ENCODE results near the gene CAMK1D.

Gene CAMK1D

DNA sequence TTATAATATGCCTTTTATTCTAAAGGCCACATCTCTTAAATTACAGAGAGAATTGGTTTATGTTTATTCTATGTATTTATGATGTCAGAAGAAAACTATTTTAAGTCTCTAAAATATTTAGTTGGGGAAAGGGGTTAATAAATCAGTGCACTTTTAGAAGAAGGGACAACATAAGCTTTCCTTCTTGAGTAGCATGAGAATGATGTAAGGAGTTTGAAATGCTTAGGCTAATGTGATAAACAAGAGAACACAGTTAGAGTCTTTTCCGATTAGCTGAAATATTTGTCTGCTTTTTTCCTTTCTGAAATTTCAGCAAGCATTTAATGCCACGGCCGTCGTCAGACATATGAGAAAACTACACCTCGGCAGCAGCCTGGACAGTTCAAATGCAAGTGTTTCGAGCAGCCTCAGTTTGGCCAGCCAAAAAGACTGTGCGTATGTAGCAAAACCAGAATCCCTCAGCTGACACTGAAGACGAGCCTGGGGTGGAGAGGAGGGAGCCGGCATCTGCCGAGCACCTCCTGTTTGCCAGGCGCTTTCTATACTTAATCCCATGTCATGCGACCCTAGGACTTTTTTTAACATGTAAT, 476.0 kb downstream of the CAMK1D start:
- no peaks in the 10 kb centered on the region for H3K4me1 ChIP-seq (ENCODE audit: control insufficient read depth, insufficient read depth, low read length, poor library complexity, severe bottlenecking)
- H3K36me3 ChIP-seq (ENCODE audit: control insufficient read depth, insufficient read depth, low read length): peaks cover 16% of the 10 kb centered on the region
- H3K9me3 ChIP-seq (ENCODE audit: control insufficient read depth, low read length): no peaks in the 10 kb centered on the region
- H3K27me3 ChIP-seq (replicated peaks; ENCODE audit: control insufficient read depth, insufficient read depth, low read length, poor library complexity, severe bottlenecking): no peaks in the 10 kb centered on the region
- H3K27ac ChIP-seq (ENCODE audit: insufficient read depth, low read length, poor library complexity, severe bottlenecking): no peak overlapping the region
- H3K4me3 ChIP-seq (ENCODE audit: insufficient read depth, low read depth, low read length, poor library complexity, severe bottlenecking): no peak overlapping the region
- no peak for DNase-seq

DNA sequence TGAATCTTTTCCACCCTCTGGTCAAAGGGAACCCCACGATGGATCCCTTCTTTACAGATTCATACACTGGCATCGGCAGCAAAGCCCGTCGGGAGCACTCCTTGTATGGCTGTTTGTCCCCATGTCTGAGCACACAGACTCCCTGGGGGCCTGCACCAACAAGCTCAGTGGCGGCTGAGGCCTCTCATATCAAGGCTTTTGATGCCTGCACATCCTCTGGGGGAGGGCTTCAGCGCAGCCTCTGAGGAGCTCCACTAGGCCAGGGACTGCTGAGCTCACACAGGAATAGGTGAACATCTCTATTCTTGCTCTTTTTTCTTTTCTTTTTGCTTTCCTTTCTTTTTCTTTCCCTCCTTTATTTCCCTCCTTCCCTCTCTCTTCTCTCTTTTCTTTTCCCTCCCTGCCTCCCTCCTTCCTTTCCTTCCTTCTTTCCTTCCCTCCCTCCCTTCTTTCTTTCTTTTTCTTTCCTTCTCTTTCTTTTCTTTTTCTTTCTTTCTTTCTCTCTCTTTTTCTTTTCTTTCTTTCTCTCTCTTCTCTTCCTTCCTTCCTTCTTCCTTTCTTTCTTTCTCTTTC, 477.5 kb downstream of the CAMK1D start:
- Histone ChIP-seq H3K4me1 (ENCODE audit: control insufficient read depth, insufficient read depth, low read length, poor library complexity, severe bottlenecking) (no peaks in the 10 kb centered on the region), H3K36me3 (ENCODE audit: control insufficient read depth, insufficient read depth, low read length) (peaks cover 16% of the 10 kb centered on the region)
- DNase-seq: no peak

DNA sequence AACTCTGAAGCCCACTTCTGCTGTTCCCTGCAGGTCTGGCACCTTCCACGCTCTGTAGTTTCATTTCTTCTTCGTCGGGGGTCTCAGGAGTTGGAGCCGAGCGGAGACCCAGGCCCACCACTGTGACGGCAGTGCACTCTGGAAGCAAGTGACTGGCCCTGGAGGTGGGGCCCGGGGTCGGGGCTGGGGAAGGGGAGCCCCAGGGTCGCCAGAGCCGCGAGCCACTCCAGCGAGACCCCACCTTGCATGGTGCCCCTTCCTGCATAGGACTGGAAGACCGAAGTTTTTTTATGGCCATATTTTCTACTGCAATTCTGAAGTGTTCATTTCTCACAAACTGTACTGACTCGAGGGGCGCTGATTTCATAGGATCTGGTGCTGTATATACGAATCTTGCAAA, 479.4 kb downstream of the CAMK1D start:
- H3K27ac ChIP-seq (ENCODE audit: insufficient read depth, low read length, poor library complexity, severe bottlenecking): no peak overlapping the region
- no peak for DNase-seq

More for the DNA sequence above, 477.5 kb downstream of the CAMK1D start:
- Histone ChIP-seq H3K27me3 (replicated peaks; ENCODE audit: control insufficient read depth, insufficient read depth, low read length, poor library complexity, severe bottlenecking) (no peaks in the 10 kb centered on the region), H3K4me3 (ENCODE audit: insufficient read depth, low read depth, low read length, poor library complexity, severe bottlenecking) (no peak overlapping the region), H3K27ac (ENCODE audit: insufficient read depth, low read length, poor library complexity, severe bottlenecking) (no peak overlapping the region), H3K9me3 (ENCODE audit: control insufficient read depth, low read length) (no peaks in the 10 kb centered on the region)

DNA sequence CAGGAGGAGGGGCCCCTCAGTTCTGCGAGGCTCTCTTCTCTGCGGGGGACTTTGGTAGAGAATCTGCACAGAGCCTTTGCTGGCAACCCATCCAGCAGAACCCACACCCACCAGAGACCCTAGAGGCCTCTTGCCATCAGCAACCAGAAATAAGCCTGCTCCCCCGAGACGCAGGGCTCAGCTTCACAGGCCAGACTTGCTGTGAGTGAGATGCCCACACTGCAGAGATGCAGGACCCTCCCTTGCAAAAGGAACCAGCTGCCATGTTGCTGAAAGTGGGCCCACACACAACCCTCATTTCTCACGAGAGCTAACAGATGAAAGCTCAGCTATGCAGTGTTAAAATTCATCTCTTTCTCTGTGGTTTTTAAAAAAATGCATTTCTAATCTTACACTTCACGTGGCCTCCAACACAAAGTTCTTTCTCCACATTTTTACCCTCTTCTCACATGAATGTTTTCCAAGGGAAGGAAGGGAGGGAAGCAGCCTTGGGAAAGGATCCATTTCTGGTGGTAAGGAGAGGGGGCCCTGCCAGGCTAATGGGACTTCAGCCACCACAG, 480.6 kb downstream of the CAMK1D start:
- Histone ChIP-seq H3K27ac (ENCODE audit: insufficient read depth, low read length, poor library complexity, severe bottlenecking) (no peak overlapping the region), H3K4me3 (ENCODE audit: insufficient read depth, low read depth, low read length, poor library complexity, severe bottlenecking) (no peak overlapping the region), H3K27me3 (replicated peaks; ENCODE audit: control insufficient read depth, insufficient read depth, low read length, poor library complexity, severe bottlenecking) (no peaks in the 10 kb centered on the region), H3K4me1 (ENCODE audit: control insufficient read depth, insufficient read depth, low read length, poor library complexity, severe bottlenecking) (no peaks in the 10 kb centered on the region), H3K9me3 (ENCODE audit: control insufficient read depth, low read length) (no peaks in the 10 kb centered on the region), H3K36me3 (ENCODE audit: control insufficient read depth, insufficient read depth, low read length) (peaks cover 16% of the 10 kb centered on the region)
- DNase-seq: no peak

More for the DNA sequence above, 479.4 kb downstream of the CAMK1D start:
- no peaks in the 10 kb centered on the region for H3K9me3 ChIP-seq (ENCODE audit: control insufficient read depth, low read length)
- H3K4me1 ChIP-seq (ENCODE audit: control insufficient read depth, insufficient read depth, low read length, poor library complexity, severe bottlenecking): no peaks in the 10 kb centered on the region
- H3K36me3 ChIP-seq (ENCODE audit: control insufficient read depth, insufficient read depth, low read length): peaks cover 16% of the 10 kb centered on the region
- H3K4me3 ChIP-seq (ENCODE audit: insufficient read depth, low read depth, low read length, poor library complexity, severe bottlenecking): no peak overlapping the region
- no peaks in the 10 kb centered on the region for H3K27me3 ChIP-seq (replicated peaks; ENCODE audit: control insufficient read depth, insufficient read depth, low read length, poor library complexity, severe bottlenecking)

DNA sequence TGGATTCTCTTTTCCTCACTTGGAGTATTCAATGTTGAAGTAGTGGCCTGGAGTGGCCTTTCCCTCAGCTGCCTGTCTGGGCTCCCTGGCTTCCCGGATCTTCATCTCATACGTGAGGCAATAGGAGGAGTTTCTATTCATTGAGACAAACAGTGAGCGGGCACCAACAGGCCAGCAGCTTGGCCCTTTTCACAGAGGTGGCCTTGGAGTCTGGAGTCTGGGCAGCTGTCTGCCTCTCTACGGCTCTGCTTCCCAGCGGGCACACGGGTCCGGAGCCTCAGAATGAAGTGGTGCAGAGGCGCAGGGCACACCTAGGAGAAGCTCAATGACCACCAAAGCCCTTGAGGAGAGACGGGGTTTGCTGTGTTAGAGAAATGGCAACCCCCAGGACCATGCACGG, 482.7 kb downstream of the CAMK1D start:
- Histone ChIP-seq H3K4me1 (ENCODE audit: control insufficient read depth, insufficient read depth, low read length, poor library complexity, severe bottlenecking) (no peaks in the 10 kb centered on the region), H3K27me3 (replicated peaks; ENCODE audit: control insufficient read depth, insufficient read depth, low read length, poor library complexity, severe bottlenecking) (no peaks in the 10 kb centered on the region)
- DNase-seq: no peak

DNA sequence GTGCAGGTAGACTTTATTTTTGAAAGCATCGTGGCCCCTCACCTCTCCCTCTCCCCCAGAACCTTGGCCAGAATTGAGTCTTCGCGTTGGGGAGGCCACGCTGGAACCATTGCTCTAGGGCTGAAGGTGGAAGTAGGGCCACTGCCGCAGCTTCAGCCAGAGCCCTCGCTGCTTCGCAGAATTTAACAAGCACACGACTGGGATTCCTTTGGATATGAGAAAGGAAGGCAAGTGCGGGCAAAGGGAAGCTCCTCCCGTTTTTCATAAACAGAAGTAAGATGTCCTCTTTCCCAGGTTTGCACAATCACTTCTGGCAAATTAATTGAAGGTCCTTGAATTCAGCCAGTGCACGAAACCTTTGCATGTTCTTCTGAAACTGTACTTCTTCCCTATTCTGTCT, 484.1 kb downstream of the CAMK1D start:
- Histone ChIP-seq H3K27me3 (replicated peaks; ENCODE audit: control insufficient read depth, insufficient read depth, low read length, poor library complexity, severe bottlenecking) (no peaks in the 10 kb centered on the region), H3K27ac (ENCODE audit: insufficient read depth, low read length, poor library complexity, severe bottlenecking) (no peak overlapping the region), H3K9me3 (ENCODE audit: control insufficient read depth, low read length) (no peaks in the 10 kb centered on the region), H3K36me3 (ENCODE audit: control insufficient read depth, insufficient read depth, low read length) (peaks cover 8% of the 10 kb centered on the region), H3K4me3 (ENCODE audit: insufficient read depth, low read depth, low read length, poor library complexity, severe bottlenecking) (no peak overlapping the region), H3K4me1 (ENCODE audit: control insufficient read depth, insufficient read depth, low read length, poor library complexity, severe bottlenecking) (no peaks in the 10 kb centered on the region)
- DNase-seq: no peak

More for the DNA sequence above, 482.7 kb downstream of the CAMK1D start:
- no peak overlapping the region for H3K4me3 ChIP-seq (ENCODE audit: insufficient read depth, low read depth, low read length, poor library complexity, severe bottlenecking)
- no peaks in the 10 kb centered on the region for H3K9me3 ChIP-seq (ENCODE audit: control insufficient read depth, low read length)
- peaks cover 8% of the 10 kb centered on the region for H3K36me3 ChIP-seq (ENCODE audit: control insufficient read depth, insufficient read depth, low read length)
- no peak overlapping the region for H3K27ac ChIP-seq (ENCODE audit: insufficient read depth, low read length, poor library complexity, severe bottlenecking)

DNA sequence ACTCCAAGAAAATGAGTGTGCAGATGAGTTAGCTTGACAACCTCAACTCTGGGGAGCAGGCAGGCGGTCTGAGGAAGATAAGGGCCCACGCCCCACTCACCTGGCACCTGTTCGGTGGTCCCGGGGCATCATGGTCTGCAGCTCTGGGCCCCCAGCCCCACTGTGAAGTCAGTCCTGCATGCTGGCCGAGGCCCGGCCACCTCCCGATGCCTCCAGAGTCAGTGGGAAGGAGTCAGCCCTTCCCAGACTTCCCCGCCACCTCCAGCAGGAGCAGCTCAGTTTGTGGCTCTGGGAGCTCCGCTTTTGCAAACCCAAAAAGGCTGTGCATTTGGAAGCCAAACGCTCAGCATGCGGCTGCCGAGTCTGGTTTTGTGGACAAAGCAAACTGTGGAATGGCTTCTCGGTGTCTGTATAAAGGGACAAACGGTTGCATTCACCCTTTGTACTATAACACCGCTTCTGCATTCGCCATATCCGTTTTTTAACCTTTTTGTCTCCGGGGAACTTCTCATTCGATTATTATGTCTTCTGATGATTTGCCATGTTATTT, 484.8 kb downstream of the CAMK1D start:
- no peak for DNase-seq
- peaks cover 4% of the 10 kb centered on the region for H3K36me3 ChIP-seq (ENCODE audit: control insufficient read depth, insufficient read depth, low read length)

DNA sequence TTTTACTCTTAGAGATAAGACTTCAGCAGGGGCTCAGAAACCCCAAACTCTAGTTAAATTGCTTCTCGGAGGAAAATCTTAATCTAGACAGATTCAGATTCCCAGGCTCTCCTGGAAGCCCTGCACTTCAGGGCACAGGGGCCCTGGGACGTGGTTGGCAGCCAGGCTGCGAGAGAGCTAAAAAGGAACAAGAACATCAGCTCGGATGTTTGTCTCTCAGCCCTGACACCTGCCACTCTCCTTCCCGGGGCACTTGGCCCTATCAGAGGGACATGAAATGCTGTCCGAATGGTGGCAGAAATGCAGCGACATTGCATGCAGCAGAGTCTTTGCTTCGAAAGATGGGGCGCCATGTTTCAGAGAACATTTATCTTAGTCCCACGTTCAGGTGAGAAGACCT, 485.4 kb downstream of the CAMK1D start:
- no peaks in the 10 kb centered on the region for H3K4me1 ChIP-seq (ENCODE audit: control insufficient read depth, insufficient read depth, low read length, poor library complexity, severe bottlenecking)
- peaks cover 4% of the 10 kb centered on the region for H3K36me3 ChIP-seq (ENCODE audit: control insufficient read depth, insufficient read depth, low read length)
- no peak overlapping the region for H3K4me3 ChIP-seq (ENCODE audit: insufficient read depth, low read depth, low read length, poor library complexity, severe bottlenecking)
- H3K27ac ChIP-seq (ENCODE audit: insufficient read depth, low read length, poor library complexity, severe bottlenecking): no peak overlapping the region
- no peaks in the 10 kb centered on the region for H3K9me3 ChIP-seq (ENCODE audit: control insufficient read depth, low read length)
- no peak for DNase-seq
- H3K27me3 ChIP-seq (replicated peaks; ENCODE audit: control insufficient read depth, insufficient read depth, low read length, poor library complexity, severe bottlenecking): no peaks in the 10 kb centered on the region

More for the DNA sequence above, 484.8 kb downstream of the CAMK1D start:
- Histone ChIP-seq H3K27me3 (replicated peaks; ENCODE audit: control insufficient read depth, insufficient read depth, low read length, poor library complexity, severe bottlenecking) (no peaks in the 10 kb centered on the region), H3K4me3 (ENCODE audit: insufficient read depth, low read depth, low read length, poor library complexity, severe bottlenecking) (no peak overlapping the region), H3K27ac (ENCODE audit: insufficient read depth, low read length, poor library complexity, severe bottlenecking) (no peak overlapping the region), H3K9me3 (ENCODE audit: control insufficient read depth, low read length) (no peaks in the 10 kb centered on the region), H3K4me1 (ENCODE audit: control insufficient read depth, insufficient read depth, low read length, poor library complexity, severe bottlenecking) (no peaks in the 10 kb centered on the region)

DNA sequence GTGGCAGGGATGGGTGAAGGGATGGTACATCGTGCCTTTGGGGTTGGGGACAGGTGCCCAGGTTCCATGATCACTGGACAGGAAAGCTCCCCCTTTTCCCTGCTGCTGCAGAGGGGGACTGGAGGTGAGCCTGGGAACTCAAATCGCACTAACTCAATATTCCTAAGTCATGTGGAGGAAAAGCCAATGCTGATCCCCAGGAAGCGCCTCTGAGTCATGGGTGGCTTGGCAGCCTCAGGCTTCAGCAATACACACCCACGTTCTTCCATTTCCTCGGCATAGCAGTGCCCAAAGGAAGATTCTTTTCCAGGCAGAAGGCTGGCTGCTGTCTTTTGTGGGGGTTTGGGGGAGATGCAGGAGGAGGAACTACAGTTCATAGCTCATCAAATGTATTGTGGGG, 486.4 kb downstream of the CAMK1D start:
- Histone ChIP-seq H3K27ac (ENCODE audit: insufficient read depth, low read length, poor library complexity, severe bottlenecking) (no peak overlapping the region), H3K4me3 (ENCODE audit: insufficient read depth, low read depth, low read length, poor library complexity, severe bottlenecking) (no peak overlapping the region), H3K9me3 (ENCODE audit: control insufficient read depth, low read length) (no peaks in the 10 kb centered on the region), H3K36me3 (ENCODE audit: control insufficient read depth, insufficient read depth, low read length) (peaks cover 4% of the 10 kb centered on the region), H3K4me1 (ENCODE audit: control insufficient read depth, insufficient read depth, low read length, poor library complexity, severe bottlenecking) (no peaks in the 10 kb centered on the region), H3K27me3 (replicated peaks; ENCODE audit: control insufficient read depth, insufficient read depth, low read length, poor library complexity, severe bottlenecking) (no peaks in the 10 kb centered on the region)
- DNase-seq: no peak

DNA sequence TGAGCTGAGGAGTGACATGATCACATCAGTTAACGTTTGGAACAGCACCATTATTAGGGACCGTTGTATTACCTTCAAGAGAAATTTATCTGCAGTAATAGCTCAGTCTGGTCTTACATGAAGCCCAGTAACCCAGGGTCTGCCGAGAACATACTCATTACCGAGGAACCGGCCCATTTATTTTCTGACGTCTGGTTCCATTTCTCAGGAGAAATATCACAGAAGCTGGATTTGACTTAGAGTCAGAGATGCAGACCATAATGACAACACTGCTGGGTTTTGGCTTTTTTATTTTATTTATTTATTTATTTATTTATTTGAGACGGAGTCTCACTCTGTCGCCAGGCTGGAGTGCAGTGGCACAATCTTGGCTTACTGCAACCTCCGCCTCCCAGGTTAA, 489.0 kb downstream of the CAMK1D start:
- DNase-seq: no peak
- H3K4me3 ChIP-seq (ENCODE audit: insufficient read depth, low read depth, low read length, poor library complexity, severe bottlenecking): no peak overlapping the region
- H3K9me3 ChIP-seq (ENCODE audit: control insufficient read depth, low read length): no peaks in the 10 kb centered on the region
- H3K27me3 ChIP-seq (replicated peaks; ENCODE audit: control insufficient read depth, insufficient read depth, low read length, poor library complexity, severe bottlenecking): no peaks in the 10 kb centered on the region
- no peaks in the 10 kb centered on the region for H3K36me3 ChIP-seq (ENCODE audit: control insufficient read depth, insufficient read depth, low read length)
- H3K4me1 ChIP-seq (ENCODE audit: control insufficient read depth, insufficient read depth, low read length, poor library complexity, severe bottlenecking): no peaks in the 10 kb centered on the region
- H3K27ac ChIP-seq (ENCODE audit: insufficient read depth, low read length, poor library complexity, severe bottlenecking): no peak overlapping the region

Measured in effector memory CD4-positive, alpha-beta T cell (primary cell).